ENCODE data around the gene PARP14. TPM values are rescaled to one million over a fixed set of nuclear protein-coding genes. Genes with fewer than 3 reads are reported as not detected.
A peak's percentile ranks its signal among the peaks of the same experiment; 100 is the strongest.

The PARP14 gene
- total and polyA plus RNA-seq, 2 donors (not counting 1 experiment from before 2014, with no cell fraction given), result 113 to 188 TPM

DNA sequence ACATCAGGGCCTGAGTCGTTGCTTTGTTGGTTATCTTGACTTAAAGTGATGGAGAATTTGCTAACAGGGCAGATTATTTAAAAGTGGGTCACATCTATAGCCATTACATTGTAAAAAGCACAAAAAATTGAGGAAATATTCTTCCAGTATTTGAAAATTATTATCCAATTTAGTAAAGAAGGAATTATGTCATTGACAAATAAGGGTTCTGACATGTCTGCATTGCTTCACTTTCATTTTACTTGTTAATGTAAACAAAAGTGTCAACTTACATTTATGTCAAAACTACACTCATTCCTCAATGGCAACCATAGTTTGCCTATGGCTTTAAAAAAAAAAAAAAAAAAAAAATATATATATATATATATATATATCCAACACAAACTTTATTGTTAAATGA lies 3.4 kb upstream of the PARP14 start:
- DNase-seq (no peak), ATAC-seq (ENCODE audit: low read depth) (no peak)
- peaks cover 27% of the 10 kb centered on the region for H3K79me2 ChIP-seq (ENCODE audit: control insufficient read depth, insufficient read depth, low read length)
- no peak overlapping the region for H3K9ac ChIP-seq (ENCODE audit: low read length)
- Mint-ChIP-seq H3K9me3 (ENCODE audit: insufficient read depth) (peaks cover 12% of the 10 kb centered on the region), H3K27me3 (no peaks in the 10 kb centered on the region), H3K4me3 (no peak overlapping the region), H3K4me1 (peaks cover 43% of the 10 kb centered on the region), H3K27ac (no peak overlapping the region)
- H3K36me3 ChIP-seq (replicated peaks in 1 of 2; ENCODE audit: control extremely low read depth in 1 of 2, control insufficient read depth in 1 of 2, extremely low read depth in 1 of 2, insufficient read depth in 2 of 2, low read length in 1 of 2), result no peaks in the 10 kb centered on the region
- peaks cover 3 to 15% (median 11%) of the 10 kb centered on the region in 3 donors for H3K9me3 ChIP-seq (ENCODE audit: control extremely low read depth in 1 of 3, control insufficient read depth in 2 of 3, insufficient read depth in 1 of 3, low read length in 2 of 3)
- intact Hi-C loops (cut with micrococcal nuclease), result loop anchor here (5.0 kb wide), 1 partner anchor 35 kb away; no protein-coding TSS in a partner anchor
- no peak overlapping the region for H2AFZ ChIP-seq (ENCODE audit: insufficient read depth, low read depth, low read length, poor library complexity, severe bottlenecking)
- peaks cover 28 to 38% of the 10 kb centered on the region in 2 donors for H3K4me1 ChIP-seq (ENCODE audit: control insufficient read depth in 2 of 2, insufficient read depth in 2 of 2, low read length in 2 of 2)
- TF ChIP-seq, protein P1, sequence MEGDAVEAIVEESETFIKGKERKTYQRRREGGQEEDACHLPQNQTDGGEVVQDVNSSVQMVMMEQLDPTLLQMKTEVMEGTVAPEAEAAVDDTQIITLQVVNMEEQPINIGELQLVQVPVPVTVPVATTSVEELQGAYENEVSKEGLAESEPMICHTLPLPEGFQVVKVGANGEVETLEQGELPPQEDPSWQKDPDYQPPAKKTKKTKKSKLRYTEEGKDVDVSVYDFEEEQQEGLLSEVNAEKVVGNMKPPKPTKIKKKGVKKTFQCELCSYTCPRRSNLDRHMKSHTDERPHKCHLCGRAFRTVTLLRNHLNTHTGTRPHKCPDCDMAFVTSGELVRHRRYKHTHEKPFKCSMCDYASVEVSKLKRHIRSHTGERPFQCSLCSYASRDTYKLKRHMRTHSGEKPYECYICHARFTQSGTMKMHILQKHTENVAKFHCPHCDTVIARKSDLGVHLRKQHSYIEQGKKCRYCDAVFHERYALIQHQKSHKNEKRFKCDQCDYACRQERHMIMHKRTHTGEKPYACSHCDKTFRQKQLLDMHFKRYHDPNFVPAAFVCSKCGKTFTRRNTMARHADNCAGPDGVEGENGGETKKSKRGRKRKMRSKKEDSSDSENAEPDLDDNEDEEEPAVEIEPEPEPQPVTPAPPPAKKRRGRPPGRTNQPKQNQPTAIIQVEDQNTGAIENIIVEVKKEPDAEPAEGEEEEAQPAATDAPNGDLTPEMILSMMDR (IDR thresholded peaks at IDR 0.05), result no peak
- TF ChIP-seq EZH2 (IDR thresholded peaks at IDR 0.05; ENCODE audit: borderline replicate concordance, insufficient read depth, low read depth, low read length, poor library complexity, severe bottlenecking), result no peak
- no CpG with 5 or more reads among the region's 1 CpG for WGBS (ENCODE audit: insufficient coverage)
- ChIA-PET CTCF (interaction anchor here (0.7 to 11.0 kb wide), 4 partner anchors 20 to 285 kb away, joined by 3 to 293 read pairs (median 4); partner anchors contain the start of genes DTX3L and PARP9), POLR2A (no interaction called here)
- H3K4me2 ChIP-seq (replicated peaks; ENCODE audit: low read depth, low read length, poor library complexity, severe bottlenecking), result no peak overlapping the region
- H4K20me1 ChIP-seq (ENCODE audit: control insufficient read depth, insufficient read depth, low read length, poor library complexity, severe bottlenecking), result no peaks in the 10 kb centered on the region
- no peaks in the 10 kb centered on the region for H3K27me3 ChIP-seq (replicated peaks in 1 of 4; ENCODE audit: control extremely low read depth in 1 of 4, control insufficient read depth in 3 of 4, insufficient read depth in 4 of 4, low read length in 3 of 4)
- H3K4me3 ChIP-seq (ENCODE audit: control extremely low read depth in 1 of 5, extremely low read depth in 1 of 5, insufficient read depth in 1 of 5, low read depth in 2 of 5, low read length in 4 of 5), result no peak overlapping the region
- H3K27ac ChIP-seq (ENCODE audit: low read length in 2 of 2), result no peak overlapping the region

DNA sequence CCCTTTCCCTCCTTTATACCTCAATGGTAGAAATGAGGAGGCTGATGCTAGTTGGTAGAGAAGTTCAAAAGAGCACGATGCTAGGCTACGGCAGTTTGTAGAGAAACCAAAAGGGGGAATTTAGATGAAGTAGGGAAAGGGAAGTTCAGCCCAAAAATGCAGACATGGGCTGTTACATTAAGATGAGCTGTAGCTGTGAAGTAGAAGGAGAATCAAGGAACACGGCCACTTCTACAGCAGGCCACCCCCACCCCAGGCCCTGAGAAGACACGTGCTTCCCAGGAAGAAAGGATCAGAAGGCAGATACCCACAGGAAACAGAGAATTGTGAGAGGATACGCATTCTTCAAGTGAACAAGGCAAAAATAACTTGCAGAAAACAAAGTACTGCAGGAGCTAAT lies 2.1 kb upstream of the PARP14 start:
- peak overlapping the region; percentile 90 for H3K4me3 Mint-ChIP-seq
- no peaks in the 10 kb centered on the region for H3K27me3 Mint-ChIP-seq
- H3K4me3 ChIP-seq (ENCODE audit: control extremely low read depth in 1 of 5, extremely low read depth in 1 of 5, insufficient read depth in 1 of 5, low read depth in 2 of 5, low read length in 4 of 5), result peak overlapping the region in 2 of 5 experiments; percentile 82 to 84
- H3K9me3 Mint-ChIP-seq (ENCODE audit: insufficient read depth), result peaks cover 9% of the 10 kb centered on the region
- POLR2A ChIA-PET, result interaction anchor here (0.6 to 3.6 kb wide), 5 partner anchors 19 to 114 kb away, joined by 3 to 27 read pairs (median 9); partner anchors contain the start of genes DTX3L, PARP15 and PARP9
- H3K9ac ChIP-seq (ENCODE audit: low read length), result peak overlapping the region; percentile 96
- H3K27ac ChIP-seq (ENCODE audit: low read length in 2 of 2), result peak overlapping the region; percentile 97 to 98
- H3K79me2 ChIP-seq (ENCODE audit: control insufficient read depth, insufficient read depth, low read length), result peaks cover 40% of the 10 kb centered on the region
- H3K4me1 Mint-ChIP-seq, result peaks cover 55% of the 10 kb centered on the region
- TF ChIP-seq, protein P1 (IDR thresholded peaks at IDR 0.05), result no peak
- no peak for TF ChIP-seq EZH2 (IDR thresholded peaks at IDR 0.05; ENCODE audit: borderline replicate concordance, insufficient read depth, low read depth, low read length, poor library complexity, severe bottlenecking)
- DNase-seq (peak; percentile 62), ATAC-seq (ENCODE audit: low read depth) (no peak)
- intact Hi-C loops (cut with micrococcal nuclease), result loop anchor here (2.0 to 5.0 kb wide), 4 partner anchors 36 to 1132 kb away; partner anchors contain the start of gene HSPBAP1
- 0% methylated on average over 3 of the region's 5 CpGs for WGBS (ENCODE audit: insufficient coverage)
- no peaks in the 10 kb centered on the region for H3K27me3 ChIP-seq (replicated peaks in 1 of 4; ENCODE audit: control extremely low read depth in 1 of 4, control insufficient read depth in 3 of 4, insufficient read depth in 4 of 4, low read length in 3 of 4)
- H4K20me1 ChIP-seq (ENCODE audit: control insufficient read depth, insufficient read depth, low read length, poor library complexity, severe bottlenecking), result no peaks in the 10 kb centered on the region
- peaks cover 40 to 51% of the 10 kb centered on the region in 2 donors for H3K4me1 ChIP-seq (ENCODE audit: control insufficient read depth in 2 of 2, insufficient read depth in 2 of 2, low read length in 2 of 2)
- H3K4me2 ChIP-seq (replicated peaks; ENCODE audit: low read depth, low read length, poor library complexity, severe bottlenecking), result peak overlapping the region; percentile 89
- peaks cover 2 to 13% (median 8%) of the 10 kb centered on the region in 3 donors for H3K9me3 ChIP-seq (ENCODE audit: control extremely low read depth in 1 of 3, control insufficient read depth in 2 of 3, insufficient read depth in 1 of 3, low read length in 2 of 3)
- CTCF ChIA-PET, result interaction anchor here (0.6 to 11.0 kb wide), 31 partner anchors 9 to 1131 kb away, joined by 3 to 293 read pairs (median 6); partner anchors contain the start of genes DTX3L, KPNA1, PARP15 and PARP9
- peak overlapping the region; percentile 73 for H2AFZ ChIP-seq (ENCODE audit: insufficient read depth, low read depth, low read length, poor library complexity, severe bottlenecking)
- peak overlapping the region; percentile 92 for H3K27ac Mint-ChIP-seq
- peaks cover 0 to 3% of the 10 kb centered on the region in 2 experiments for H3K36me3 ChIP-seq (replicated peaks in 1 of 2; ENCODE audit: control extremely low read depth in 1 of 2, control insufficient read depth in 1 of 2, extremely low read depth in 1 of 2, insufficient read depth in 2 of 2, low read length in 1 of 2)
